Osteocyte (in vitro differentiated cells): ENCODE measurements around the gene PCCA. TPM values are rescaled to one million over a fixed set of nuclear protein-coding genes. Genes with fewer than 3 reads are reported as not detected.

ENCODE experiments used
- DNase-seq: peaks from one replicate; pipeline ENCODE4 v3.0.0; 2021; ENCODE audit warnings: mixed read lengths; ENCODE audit not compliant: unreplicated experiment; ENCODE audit errors: extremely low spot score
- H3K27ac Mint-ChIP-seq: one replicate; pipeline ENCODE4 v1.8.0; 2021; ENCODE audit warnings: mild to moderate bottlenecking, mixed read lengths; ENCODE audit not compliant: unreplicated experiment
- H3K27me3 Mint-ChIP-seq: one replicate; pipeline ENCODE4 v1.8.0; 2021; ENCODE audit warnings: mixed read lengths; ENCODE audit not compliant: unreplicated experiment
- H3K36me3 Mint-ChIP-seq: one replicate; pipeline ENCODE4 v1.8.0; 2021; ENCODE audit warnings: mixed read lengths; ENCODE audit not compliant: unreplicated experiment
- H3K4me1 Mint-ChIP-seq: one replicate; pipeline ENCODE4 v1.8.0; 2021; ENCODE audit warnings: mixed read lengths; ENCODE audit not compliant: unreplicated experiment
- H3K4me3 Mint-ChIP-seq: one replicate; pipeline ENCODE4 v1.8.0; 2021; ENCODE audit warnings: mild to moderate bottlenecking, moderate library complexity, mixed read lengths; ENCODE audit not compliant: unreplicated experiment
- H3K9me3 Mint-ChIP-seq: one replicate; pipeline ENCODE4 v1.8.0; 2021; ENCODE audit warnings: mixed read lengths; ENCODE audit not compliant: unreplicated experiment
- total RNA-seq: library from RNA; stranded (reverse); gene quantifications from 2 replicates; pipeline ENCODE4 v1.2.1, GENCODE V29; 2021
- TF ChIP-seq, protein P1 (sequence below): fragments of 200-600 bp; sonication (generic); IDR thresholded peaks from 2 replicates; pipeline ENCODE4 v1.5.0; 2021; ENCODE audit warnings: antibody characterized with exemption, mild to moderate bottlenecking, moderate library complexity

Gene PCCA
- total RNA-seq, 1 donor from 2014 or later = 33.7 TPM

- Mint-ChIP-seq H3K27ac (peak overlapping the region; percentile 77), H3K9me3 (no peaks in the 10 kb centered on the region), H3K4me1 (peaks cover 64% of the 10 kb centered on the region), H3K4me3 (no peak overlapping the region), H3K27me3 (no peaks in the 10 kb centered on the region), H3K36me3 (peaks cover 26% of the 10 kb centered on the region)
- TF ChIP-seq, protein P1, sequence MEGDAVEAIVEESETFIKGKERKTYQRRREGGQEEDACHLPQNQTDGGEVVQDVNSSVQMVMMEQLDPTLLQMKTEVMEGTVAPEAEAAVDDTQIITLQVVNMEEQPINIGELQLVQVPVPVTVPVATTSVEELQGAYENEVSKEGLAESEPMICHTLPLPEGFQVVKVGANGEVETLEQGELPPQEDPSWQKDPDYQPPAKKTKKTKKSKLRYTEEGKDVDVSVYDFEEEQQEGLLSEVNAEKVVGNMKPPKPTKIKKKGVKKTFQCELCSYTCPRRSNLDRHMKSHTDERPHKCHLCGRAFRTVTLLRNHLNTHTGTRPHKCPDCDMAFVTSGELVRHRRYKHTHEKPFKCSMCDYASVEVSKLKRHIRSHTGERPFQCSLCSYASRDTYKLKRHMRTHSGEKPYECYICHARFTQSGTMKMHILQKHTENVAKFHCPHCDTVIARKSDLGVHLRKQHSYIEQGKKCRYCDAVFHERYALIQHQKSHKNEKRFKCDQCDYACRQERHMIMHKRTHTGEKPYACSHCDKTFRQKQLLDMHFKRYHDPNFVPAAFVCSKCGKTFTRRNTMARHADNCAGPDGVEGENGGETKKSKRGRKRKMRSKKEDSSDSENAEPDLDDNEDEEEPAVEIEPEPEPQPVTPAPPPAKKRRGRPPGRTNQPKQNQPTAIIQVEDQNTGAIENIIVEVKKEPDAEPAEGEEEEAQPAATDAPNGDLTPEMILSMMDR = peak; percentile 9
- no peak for DNase-seq
Measured at GRCh38 chr13:100290165-100290801, 201.4 kb downstream of the PCCA start.

GRCh38 chr13:100291624-100292023 is 202.7 kb downstream of the PCCA start:
- no peak overlapping the region for H3K4me3 Mint-ChIP-seq
- no peak overlapping the region for H3K27ac Mint-ChIP-seq
- H3K4me1 Mint-ChIP-seq = peaks cover 60% of the 10 kb centered on the region
- DNase-seq = no peak
- TF ChIP-seq, protein P1 = no peak
- peaks cover 24% of the 10 kb centered on the region for H3K36me3 Mint-ChIP-seq
- no peaks in the 10 kb centered on the region for H3K9me3 Mint-ChIP-seq
- H3K27me3 Mint-ChIP-seq = no peaks in the 10 kb centered on the region

DNA sequence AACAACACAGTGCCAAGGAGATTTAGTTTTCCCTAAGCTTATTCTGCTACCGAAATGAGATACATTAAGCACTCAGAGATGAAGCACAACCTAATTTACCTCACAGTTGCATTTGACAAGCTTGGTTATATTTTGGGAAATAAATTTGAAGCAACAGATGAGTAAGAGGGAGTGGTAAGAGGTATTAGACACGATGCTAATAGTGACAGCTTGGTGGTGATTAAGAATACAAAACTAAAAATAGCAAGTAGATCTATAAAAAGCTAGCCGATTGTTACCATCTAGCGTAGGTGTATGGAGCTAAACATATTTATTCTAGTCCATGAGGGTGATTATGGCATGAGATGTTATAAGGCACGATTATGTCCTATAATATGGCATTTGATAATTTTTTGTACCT is 208.5 kb downstream of the PCCA start:
- Mint-ChIP-seq H3K4me1 (peaks cover 63% of the 10 kb centered on the region), H3K27ac (no peak overlapping the region), H3K4me3 (no peak overlapping the region), H3K27me3 (no peaks in the 10 kb centered on the region), H3K9me3 (no peaks in the 10 kb centered on the region), H3K36me3 (peaks cover 17% of the 10 kb centered on the region)
- DNase-seq = no peak
- TF ChIP-seq, protein P1 = no peak

GRCh38 chr13:100298116-100298681 is 209.3 kb downstream of the PCCA start:
- Mint-ChIP-seq H3K4me1 (peaks cover 64% of the 10 kb centered on the region), H3K9me3 (no peaks in the 10 kb centered on the region), H3K4me3 (no peak overlapping the region), H3K36me3 (peaks cover 14% of the 10 kb centered on the region), H3K27ac (peak overlapping the region; percentile 27), H3K27me3 (no peaks in the 10 kb centered on the region)
- TF ChIP-seq, protein P1 = no peak
- no peak for DNase-seq

DNA sequence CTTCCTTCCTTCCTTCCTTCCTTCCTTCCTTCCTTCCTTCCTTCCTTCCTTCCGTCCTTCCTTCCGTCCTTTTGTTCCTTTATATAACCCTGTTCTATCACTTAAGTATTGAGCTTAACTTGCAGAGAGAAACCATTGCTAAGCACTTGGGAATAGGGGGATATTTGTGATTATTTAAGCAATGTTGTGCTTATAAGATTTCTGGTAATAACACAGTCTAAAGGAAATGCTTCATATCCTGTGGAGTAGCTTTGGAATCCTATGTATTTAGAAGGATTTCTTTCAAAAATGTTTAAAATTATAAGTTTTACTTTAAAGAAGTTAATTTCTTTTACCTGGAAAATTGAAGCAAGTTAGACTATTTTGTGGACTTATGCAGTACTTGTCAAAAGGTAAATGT is 209.8 kb downstream of the PCCA start:
- H3K36me3 Mint-ChIP-seq = peaks cover 14% of the 10 kb centered on the region
- H3K4me3 Mint-ChIP-seq = no peak overlapping the region
- no peak for DNase-seq
- H3K27ac Mint-ChIP-seq = no peak overlapping the region
- H3K9me3 Mint-ChIP-seq = no peaks in the 10 kb centered on the region
- TF ChIP-seq, protein P1 = no peak
- peaks cover 65% of the 10 kb centered on the region for H3K4me1 Mint-ChIP-seq
- no peaks in the 10 kb centered on the region for H3K27me3 Mint-ChIP-seq
